Neural cell (in vitro differentiated cells): ENCODE measurements around the gene NOC2L.

Source experiments
- CTCF ChIP-seq: fragments of 450-650 bp; IDR thresholded peaks from 2 replicates; pipeline ENCODE4 v1.5.1; 2014; ENCODE audit warnings: antibody characterized with exemption, mild to moderate bottlenecking, moderate library complexity; ENCODE audit not compliant: poor library complexity, severe bottlenecking
- EZH2 ChIP-seq: fragments of 200-600, 300-800 bp; shearing (Covaris generic), sonication (generic); IDR thresholded peaks from 2 replicates; pipeline ENCODE4 v1.6.1; 2014; ENCODE audit warnings: antibody characterized with exemption, low read length, borderline replicate concordance, mild to moderate bottlenecking; ENCODE audit not compliant: insufficient read depth, poor library complexity, severe bottlenecking
- TAF1 ChIP-seq: IDR thresholded peaks from 2 replicates; pipeline ENCODE4 v1.6.1; 2012; ENCODE audit warnings: low read depth

GRCh38 chr1:974687-975328 is 15.8 kb upstream of the NOC2L start:
- no peak for TF ChIP-seq CTCF
- TF ChIP-seq TAF1: no peak
- TF ChIP-seq EZH2: no peak
